Motor neuron (in vitro differentiated cells): ENCODE results near the gene LRRC8E. TPM values are rescaled to one million over a fixed set of nuclear protein-coding genes. Genes with fewer than 3 reads are reported as not detected.

ENCODE experiments used
- ATAC-seq, 8 experiments: fragments of 200-7000 bp; cut with Tn5 transposase; replicated peaks in 6 of 8; 2 replicates each; pipeline ENCODE4 v1.8.0; 2021; ENCODE audit warnings: mild to moderate bottlenecking in 8 of 8, moderate library complexity in 8 of 8
- H3K27ac ChIP-seq, 2 donors: fragments of 250-450 bp; sonication (Bioruptor Pico); 2 replicates each; pipeline ENCODE4 v1.9.0; 2021; ENCODE audit warnings: antibody characterized with exemption in 2 of 2, mild to moderate bottlenecking in 2 of 2, moderate library complexity in 1 of 2
- H3K4me1 ChIP-seq, 2 donors: fragments of 250-450 bp; sonication (Bioruptor Pico); replicated peaks in 1 of 2; 2 replicates each; pipeline ENCODE4 v1.6.1; 2021; ENCODE audit warnings: antibody characterized with exemption in 2 of 2, mild to moderate bottlenecking in 2 of 2, moderate library complexity in 1 of 2
- H3K4me3 ChIP-seq, 5 donors: fragments of 250-450 bp; sonication (Bioruptor Pico); 2 replicates each; pipeline ENCODE4 v1.9.0; 2021; ENCODE audit warnings: antibody characterized with exemption in 5 of 5, mild to moderate bottlenecking in 5 of 5, moderate library complexity in 4 of 5
- WGBS, 10 experiments: fragments of 450-650 bp; shearing (Covaris generic); methylation state at CpG; one replicate each; pipeline ENCODE4 v1.0.0; 2022; 5-methylcytosine and 5-hydroxymethylcytosine counted together
- in situ Hi-C, 9 experiments: fragments of 400-800 bp; cut with MboI; loops; one replicate each; pipeline ENCODE4 v1.15.0; 2021; ENCODE audit warnings: low sequenced_read_pairs in 9 of 9, low pct_unique_long_range_greater_than_20kb in 2 of 9; ENCODE audit not compliant: unreplicated experiment in 9 of 9
- total RNA-seq, 8 experiments: library from RNA; unstranded; fragments of 300-600 nt; gene quantifications; 2 replicates each; pipeline versions ENCODE4 v1.2.3 to v1.2.4, GENCODE V29; 2022

The LRRC8E gene
- total RNA-seq, 8 experiments from 2014 or later = 0.16 to 3.1 (median 1.4) TPM; not detected in 1

DNA sequence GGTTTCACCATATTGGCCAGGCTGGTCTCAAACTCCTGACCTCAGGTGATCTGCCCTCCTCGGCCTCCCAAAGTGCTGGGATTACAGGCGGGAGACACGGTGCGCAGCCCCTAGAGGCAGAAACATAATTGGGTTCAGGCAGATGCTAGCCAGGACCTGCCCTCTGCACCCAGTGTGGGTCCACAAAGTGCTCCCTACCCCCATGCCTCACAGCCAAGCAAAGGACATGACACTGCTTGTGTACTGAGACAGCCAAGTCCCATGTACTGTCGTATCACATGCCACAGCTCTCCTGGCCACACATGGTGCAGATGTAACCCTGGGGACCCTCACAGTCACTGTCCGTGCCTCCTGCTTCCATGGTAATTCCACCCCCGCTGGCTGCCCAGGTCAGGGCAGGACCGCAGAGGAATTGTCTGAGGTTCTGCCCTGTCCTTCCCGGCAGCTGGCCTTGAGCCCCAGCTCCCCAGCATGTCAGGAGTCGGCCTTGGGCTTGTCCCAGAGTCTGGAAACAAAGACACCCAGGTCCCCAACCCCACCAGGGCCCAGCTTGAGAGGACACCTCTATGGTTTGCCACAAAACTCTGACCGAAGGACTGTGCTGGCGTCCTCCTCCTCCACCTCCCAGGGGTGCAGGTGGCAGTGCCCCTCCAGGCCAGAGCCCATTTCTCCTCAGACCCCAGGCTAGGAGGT, 21.8 kb upstream of the LRRC8E start:
- peaks cover 18 to 19% of the 10 kb centered on the region in 2 donors for H3K4me1 ChIP-seq
- no peak overlapping the region for H3K4me3 ChIP-seq
- no peak for ATAC-seq
- no peak overlapping the region for H3K27ac ChIP-seq
- 0 to 60% (median 46%) methylated on average over 1 to 5 of the region's 12 CpGs; no CpG with 5 or more reads in 5 of the 10 experiments for WGBS, 10 experiments
- in situ Hi-C loops = no loop called here

DNA sequence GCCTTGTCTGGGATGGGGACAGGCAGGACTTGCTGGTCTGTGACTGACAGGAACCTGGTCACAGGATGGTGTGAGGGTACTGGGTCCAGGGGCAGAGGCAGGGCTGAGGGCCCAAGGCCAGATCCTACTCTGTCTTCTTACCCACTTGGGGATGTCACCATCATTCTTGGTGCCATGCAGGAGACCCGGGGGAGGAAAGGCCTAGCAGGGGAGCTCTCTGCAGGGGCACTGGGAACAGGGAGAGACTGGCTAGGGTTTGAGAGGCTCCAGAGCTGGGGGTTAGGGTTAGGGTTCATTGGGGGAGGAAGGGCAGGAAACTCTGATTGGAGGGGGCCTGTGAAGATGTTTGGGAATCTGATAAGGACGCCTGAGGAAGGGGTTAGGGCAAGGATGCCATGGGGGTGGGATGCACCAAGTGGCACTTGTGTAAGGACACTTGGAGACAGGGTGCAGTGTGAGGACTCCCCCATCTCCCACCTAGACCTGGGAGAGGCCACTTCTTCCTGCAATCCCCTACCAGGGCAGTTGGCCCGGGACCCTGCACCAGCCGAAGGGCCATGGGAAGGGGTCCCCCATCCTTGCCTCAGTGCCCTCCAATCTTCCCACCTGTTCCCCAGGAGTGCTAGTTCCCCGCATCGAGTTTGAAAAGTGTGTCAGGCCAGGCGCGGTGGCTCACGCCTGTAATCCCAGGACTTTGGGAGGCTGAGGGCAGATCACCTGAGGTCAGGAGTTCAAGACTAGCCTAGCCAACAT, 21.0 kb upstream of the LRRC8E start:
- Histone ChIP-seq H3K4me3 (no peak overlapping the region), H3K27ac (no peak overlapping the region), H3K4me1 (peaks cover 13 to 16% of the 10 kb centered on the region in 2 donors)
- no peak for ATAC-seq
- 81 to 100% (median 100%) methylated on average over 1 to 4 of the region's 9 CpGs; no CpG with 5 or more reads in 7 of the 10 experiments for WGBS, 10 experiments
- in situ Hi-C loops = no loop called here

DNA sequence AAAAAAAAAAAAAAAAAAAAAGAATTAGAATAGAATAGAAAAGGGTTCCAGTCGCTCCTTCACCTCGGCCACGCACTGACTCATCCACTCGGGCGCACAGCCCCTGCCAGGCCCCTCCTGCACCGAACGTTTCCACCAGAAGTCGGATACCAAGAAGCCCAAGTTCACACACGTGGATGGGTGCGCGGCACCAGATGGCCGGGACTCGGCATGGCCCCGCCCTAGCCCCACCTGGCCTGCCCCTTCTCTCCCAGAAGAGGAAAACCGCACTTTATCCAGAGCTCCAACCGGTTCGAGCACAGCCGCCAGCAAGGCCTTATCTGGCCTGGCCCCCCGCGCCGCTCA, 20.0 kb upstream of the LRRC8E start:
- 13 to 89% (median 44%) methylated on average over 3 to 6 of the region's 21 CpGs; no CpG with 5 or more reads in 5 of the 10 experiments for WGBS, 10 experiments
- Histone ChIP-seq H3K27ac (peak overlapping the region in 1 of 2 donors; percentile 73), H3K4me1 (peaks cover 22 to 26% of the 10 kb centered on the region in 2 donors), H3K4me3 (peak overlapping the region in 3 of 5 donors; percentile 28 to 41 (median 36))
- in situ Hi-C loops = no loop called here
- ATAC-seq = peak in 1 of 8 experiments; percentile 0

DNA sequence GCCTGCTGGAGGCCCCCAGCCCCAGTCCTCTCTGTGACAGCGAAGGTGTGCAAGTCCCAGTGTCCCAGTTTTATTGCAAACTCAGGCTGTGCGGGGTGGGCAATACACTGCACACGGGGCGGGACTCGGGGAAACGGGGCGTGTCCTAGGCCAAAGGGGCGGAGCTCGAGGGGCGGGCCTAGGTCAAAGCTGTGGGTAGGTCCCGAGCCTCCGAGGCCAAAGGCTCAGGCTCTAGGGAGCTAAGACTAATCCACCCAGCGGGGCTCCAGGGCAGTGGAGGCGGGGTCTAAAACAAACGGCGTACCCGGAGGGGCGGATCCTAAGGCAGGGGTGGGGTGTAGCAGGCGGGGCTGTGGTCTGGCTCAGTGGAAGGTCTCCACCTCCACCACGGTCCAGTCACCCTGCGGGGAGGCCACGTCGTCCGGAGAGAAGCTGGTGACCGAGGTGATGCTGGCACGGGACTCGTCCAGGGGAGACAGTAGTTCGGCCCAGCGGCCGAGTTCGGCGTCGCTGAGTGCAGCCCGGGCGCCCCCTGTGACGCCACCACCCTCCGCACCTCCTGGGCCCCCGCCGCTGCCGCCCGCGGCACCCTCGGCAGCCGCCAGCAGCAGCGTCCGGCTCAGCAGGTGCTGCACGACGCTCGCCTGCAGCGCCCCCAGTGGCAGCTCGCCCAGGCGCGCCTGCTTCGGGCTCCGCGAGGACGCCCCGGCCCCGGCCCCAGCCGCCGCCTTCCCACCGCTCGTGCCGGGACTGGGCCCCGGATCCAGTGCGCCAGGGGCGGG, 19.4 kb upstream of the LRRC8E start:
- in situ Hi-C loops = no loop called here
- 0% methylated on average over 7 of the region's 67 CpGs; no CpG with 5 or more reads in 9 of the 10 experiments for WGBS, 10 experiments
- peak overlapping the region; percentile 62 to 73 for H3K27ac ChIP-seq

DNA sequence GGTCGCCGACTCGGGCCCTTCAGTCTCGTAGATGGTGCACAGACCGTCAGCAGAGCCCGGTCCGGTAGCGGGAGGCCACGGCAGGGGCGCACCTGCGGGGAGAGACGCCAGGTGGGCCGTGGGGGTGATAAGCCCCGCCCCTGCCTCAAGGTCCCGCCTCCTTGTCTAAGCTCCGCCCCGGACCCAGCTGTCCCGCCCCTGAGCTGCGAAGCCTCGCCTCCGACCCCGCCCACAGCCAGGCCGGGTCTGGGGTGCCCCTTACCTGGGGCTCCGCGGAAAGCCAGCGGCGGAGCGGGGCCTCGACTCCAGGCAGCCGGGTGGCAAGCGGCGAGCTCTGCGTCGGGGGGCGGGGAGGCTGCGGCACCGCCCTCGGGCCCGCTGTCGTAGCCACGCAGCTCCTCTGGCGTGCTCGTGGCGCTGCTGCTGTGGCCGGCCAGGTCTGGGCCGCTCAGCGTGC, 18.8 kb upstream of the LRRC8E start:
- in situ Hi-C loops = no loop called here
- peak overlapping the region; percentile 62 to 73 for H3K27ac ChIP-seq
- H3K4me1 ChIP-seq = peaks cover 22 to 26% of the 10 kb centered on the region in 2 donors
- H3K4me3 ChIP-seq = peak overlapping the region; percentile 18 to 41 (median 28)
- ATAC-seq = peak; percentile 3 to 33 (median 17)
- no CpG with 5 or more reads among the region's 47 CpGs for WGBS, 10 experiments

More for the DNA sequence above, 19.4 kb upstream of the LRRC8E start:
- Histone ChIP-seq H3K4me1 (peaks cover 22 to 26% of the 10 kb centered on the region in 2 donors), H3K4me3 (peak overlapping the region; percentile 18 to 41 (median 28))
- peak; percentile 31 to 76 (median 46) for ATAC-seq

DNA sequence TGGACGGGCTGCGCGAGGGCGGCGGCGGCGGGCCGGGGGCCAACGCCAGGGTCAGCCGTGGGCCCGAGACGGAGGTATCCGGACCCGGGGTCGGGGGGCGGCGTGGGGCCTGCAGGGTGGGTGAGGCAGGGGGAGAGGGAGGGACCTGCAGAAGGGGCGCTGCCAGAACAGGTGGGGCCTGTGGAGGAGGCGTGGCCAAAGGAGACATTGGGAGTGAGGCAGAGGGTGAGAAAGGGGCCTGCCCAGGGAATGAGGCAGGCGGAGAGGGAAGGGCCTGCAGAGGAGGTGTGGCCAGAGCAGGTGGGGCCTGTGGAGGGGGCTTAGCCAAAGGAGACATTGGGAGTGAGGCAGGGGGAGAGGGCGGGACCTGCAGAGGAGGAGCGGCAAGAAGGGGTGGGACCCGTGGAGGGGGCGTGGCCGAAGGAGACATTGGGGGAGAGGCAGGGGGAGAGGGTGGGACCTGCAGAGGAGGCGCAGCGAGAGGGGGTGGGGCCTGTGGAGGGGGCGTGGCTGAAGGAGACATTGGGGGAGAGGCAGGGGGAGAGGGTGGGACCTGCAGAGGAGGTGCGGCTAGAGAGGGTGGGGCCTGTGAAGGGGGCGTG, 18.3 kb upstream of the LRRC8E start:
- H3K27ac ChIP-seq = peak overlapping the region; percentile 62 to 73
- no CpG with 5 or more reads among the region's 30 CpGs for WGBS, 10 experiments
- peak in 5 of 8 experiments; percentile 30 to 37 (median 33) for ATAC-seq
- in situ Hi-C loops = no loop called here
- peaks cover 25 to 30% of the 10 kb centered on the region in 2 donors for H3K4me1 ChIP-seq
- peak overlapping the region; percentile 18 to 41 (median 28) for H3K4me3 ChIP-seq

DNA sequence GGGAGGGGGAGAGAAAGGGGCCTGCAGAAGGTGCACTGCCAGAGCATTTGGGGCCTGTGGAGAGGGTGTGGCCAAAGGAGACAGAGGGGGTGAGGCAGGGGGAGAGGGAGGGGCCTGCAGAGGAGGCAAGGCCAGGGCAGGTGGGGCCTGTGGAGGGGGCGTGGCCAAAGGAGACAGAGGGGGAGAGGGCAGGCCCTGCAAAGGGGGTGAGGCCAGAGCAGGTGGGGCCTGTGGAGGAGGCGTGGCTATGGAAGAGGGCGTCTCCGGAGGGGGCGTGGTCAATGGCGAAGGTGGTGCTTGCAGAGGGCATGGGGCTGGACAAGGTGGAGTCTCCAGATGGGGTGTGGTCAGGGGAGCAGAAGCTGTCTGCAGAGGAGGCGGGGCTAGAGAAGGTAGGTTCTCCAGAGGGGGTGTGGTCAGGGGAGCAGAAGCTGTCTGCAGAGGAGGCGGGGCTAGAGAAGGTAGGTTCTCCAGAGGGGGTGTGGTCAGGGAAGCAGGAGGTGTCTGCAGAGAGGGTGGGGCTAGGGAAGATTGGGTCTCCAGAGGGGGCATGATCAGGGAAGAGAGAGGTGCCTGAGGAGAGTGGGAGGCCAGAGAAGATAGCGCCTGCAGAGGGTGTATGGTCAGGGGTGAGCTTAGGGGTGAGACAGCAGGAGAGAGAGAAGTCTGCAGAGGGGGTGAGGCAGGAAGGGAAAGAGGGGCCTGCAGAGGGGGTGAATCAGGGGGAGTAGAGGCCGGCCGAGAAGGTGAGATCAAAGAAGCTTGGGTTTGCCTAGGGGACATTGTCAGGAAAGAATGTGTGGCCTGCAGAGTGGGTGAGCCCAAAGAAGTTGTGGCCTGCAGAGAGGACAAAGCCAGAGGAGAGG, 17.5 kb upstream of the LRRC8E start:
- in situ Hi-C loops = no loop called here
- ATAC-seq = peak in 5 of 8 experiments; percentile 4 to 31 (median 23)
- peaks cover 27 to 30% of the 10 kb centered on the region in 2 donors for H3K4me1 ChIP-seq
- peak overlapping the region; percentile 78 to 92 for H3K27ac ChIP-seq
- peak overlapping the region in 3 of 5 donors; percentile 7 to 70 (median 46) for H3K4me3 ChIP-seq
- no CpG with 5 or more reads among the region's 11 CpGs for WGBS, 10 experiments

DNA sequence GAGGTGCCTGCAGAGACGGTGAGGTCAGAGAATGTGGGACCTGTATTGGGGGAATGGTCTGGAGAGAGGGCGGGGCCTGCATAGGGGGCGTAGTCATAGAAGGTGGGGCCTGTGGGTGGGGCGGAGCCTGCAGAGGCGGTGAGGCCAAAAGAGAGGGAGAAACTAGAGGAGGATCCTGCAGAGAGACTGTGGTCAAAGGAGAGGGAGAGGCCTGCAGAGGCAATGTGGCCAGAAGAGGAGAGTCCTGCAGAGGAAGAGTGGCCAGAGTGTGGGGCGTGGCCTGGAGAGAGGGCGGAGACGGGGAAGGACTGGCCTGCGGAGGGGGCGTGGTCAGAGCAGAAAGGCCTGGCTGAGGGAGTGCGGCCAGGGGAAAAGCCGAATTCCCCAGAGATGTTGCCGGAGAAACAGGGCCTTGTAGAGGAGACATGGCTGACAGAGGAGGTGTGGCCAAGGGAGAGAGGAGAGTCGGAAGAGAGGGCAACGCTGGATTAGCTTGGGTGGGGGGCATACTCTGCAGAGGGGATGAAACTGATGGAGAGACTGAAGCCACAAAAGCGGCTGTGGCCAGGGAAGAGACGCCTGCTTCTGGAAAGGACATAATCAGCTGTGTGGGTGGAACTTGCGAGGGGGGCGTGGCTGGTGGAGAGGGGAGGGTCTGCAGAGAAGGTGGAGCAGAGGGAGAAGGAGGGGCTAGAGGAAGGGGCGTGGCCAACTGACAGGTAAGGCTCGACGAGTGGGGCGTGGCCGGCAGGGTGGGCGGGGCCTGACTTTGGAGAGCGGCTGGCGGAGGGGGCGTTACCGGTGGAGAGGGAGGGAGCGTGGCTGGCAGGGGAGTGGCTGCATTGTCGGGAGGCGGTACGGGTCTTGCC, 16.6 kb upstream of the LRRC8E start:
- WGBS, 10 experiments = 0 to 40% (median 2%) methylated on average over 1 to 5 of the region's 33 CpGs; no CpG with 5 or more reads in 6 of the 10 experiments
- peak overlapping the region; percentile 15 to 70 (median 27) for H3K4me3 ChIP-seq
- ATAC-seq = peak; percentile 18 to 57 (median 38)
- peak overlapping the region; percentile 78 to 92 for H3K27ac ChIP-seq
- in situ Hi-C loops = no loop called here
- H3K4me1 ChIP-seq = peaks cover 27 to 30% of the 10 kb centered on the region in 2 donors

DNA sequence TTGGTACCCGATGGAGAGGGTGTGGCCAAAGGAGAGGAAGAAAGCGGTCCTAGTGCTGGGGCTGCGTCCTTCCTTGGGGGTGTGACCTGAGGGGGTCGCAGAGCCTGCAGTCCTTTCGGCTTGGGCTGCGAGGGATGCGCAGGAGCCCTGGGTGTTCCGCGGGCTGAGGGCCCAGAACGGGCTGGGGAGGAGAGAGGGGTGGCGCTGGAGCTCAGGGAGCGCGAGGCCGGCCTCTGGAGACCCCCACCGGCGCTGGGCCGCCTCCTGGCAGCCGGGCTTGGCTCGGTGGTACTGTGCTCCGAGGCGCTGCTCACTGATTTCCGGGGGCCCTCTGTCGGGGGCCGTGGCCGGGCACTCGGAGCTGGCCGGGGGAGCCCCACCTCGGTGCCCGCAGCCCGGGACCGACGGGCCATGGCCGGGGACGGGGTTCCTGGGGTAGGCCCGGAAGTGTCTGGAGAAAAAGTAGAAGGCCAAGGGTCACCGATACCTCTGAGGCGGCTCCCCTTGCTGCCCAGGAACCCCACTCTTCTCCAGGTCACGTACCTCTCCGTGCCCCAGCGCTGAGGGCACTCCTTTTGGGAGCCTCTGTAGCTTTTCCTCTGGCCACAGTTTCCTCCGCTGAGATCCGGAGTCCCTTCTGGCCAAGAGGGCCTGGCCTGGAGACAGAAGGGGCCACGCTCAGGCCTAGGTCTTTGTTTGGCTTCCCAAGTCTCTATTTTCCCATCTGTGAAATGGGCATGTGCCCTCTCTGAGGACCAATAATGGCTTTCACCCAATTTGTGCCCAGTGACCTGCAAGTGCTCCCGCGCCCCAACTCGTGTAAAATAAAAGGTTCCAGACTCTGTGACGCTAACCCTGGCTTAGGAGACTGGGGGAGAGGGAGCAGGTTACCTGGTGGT, 15.8 kb upstream of the LRRC8E start:
- no peak for ATAC-seq
- Histone ChIP-seq H3K4me3 (peak overlapping the region; percentile 46 to 85 (median 79)), H3K27ac (peak overlapping the region; percentile 78 to 92), H3K4me1 (peaks cover 27 to 30% of the 10 kb centered on the region in 2 donors)
- in situ Hi-C loops = no loop called here
- WGBS, 10 experiments = 40 to 100% (median 67%) methylated on average over 1 to 16 of the region's 47 CpGs; no CpG with 5 or more reads in 4 of the 10 experiments

DNA sequence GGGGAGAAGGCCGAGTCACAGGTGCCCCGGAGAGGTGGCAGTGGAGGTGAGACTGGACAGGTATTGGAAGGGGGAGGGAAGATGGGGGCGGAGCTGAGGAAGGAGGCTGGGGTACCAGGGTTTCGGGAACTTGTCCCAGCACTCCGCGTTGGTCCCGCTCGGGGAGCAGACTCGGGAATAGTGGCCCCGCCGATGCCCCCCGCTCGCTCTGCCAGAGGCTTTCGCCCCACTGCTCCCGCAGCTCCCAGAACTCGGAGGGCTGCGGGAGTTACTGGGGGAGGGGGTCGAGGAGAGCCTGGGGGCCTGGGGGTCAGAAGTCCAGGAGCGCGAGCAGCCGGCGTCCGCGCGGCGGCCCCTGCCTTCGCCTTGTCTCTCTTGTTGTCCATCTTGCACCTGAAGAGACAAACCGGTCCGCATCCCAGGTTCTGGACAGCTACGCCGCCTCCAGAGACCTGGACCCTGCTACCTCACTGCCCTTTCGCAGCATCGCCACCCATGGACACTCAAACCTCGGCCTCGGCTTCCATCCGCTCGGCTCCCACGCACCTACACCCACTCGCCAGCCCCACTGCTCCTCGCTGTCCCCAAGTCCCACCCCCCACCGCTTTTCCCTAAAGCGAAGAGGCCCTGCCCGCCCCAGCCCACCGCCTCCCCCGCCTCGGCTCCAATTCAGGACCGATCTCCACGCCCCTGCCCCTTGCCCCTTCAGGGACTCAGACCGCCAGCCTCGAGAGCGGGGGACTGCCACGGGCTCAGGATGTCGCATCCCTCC, 14.8 kb upstream of the LRRC8E start:
- WGBS, 10 experiments = no CpG with 5 or more reads among the region's 53 CpGs
- in situ Hi-C loops = no loop called here

More for the DNA sequence above, 14.8 kb upstream of the LRRC8E start:
- peak overlapping the region; percentile 46 to 85 for H3K27ac ChIP-seq
- no peak for ATAC-seq
- peaks cover 24 to 27% of the 10 kb centered on the region in 2 donors for H3K4me1 ChIP-seq
- peak overlapping the region; percentile 46 to 85 (median 79) for H3K4me3 ChIP-seq
